CD4-positive, alpha-beta T cell treated with Interleukin-17A for 1 hour (primary cell): ENCODE data around the gene TNS3.

Experiments used
- DNase-seq: peaks from one replicate; pipeline ENCODE4 v3.0.0-alpha.2; 2020

TNS3 gene

DNA sequence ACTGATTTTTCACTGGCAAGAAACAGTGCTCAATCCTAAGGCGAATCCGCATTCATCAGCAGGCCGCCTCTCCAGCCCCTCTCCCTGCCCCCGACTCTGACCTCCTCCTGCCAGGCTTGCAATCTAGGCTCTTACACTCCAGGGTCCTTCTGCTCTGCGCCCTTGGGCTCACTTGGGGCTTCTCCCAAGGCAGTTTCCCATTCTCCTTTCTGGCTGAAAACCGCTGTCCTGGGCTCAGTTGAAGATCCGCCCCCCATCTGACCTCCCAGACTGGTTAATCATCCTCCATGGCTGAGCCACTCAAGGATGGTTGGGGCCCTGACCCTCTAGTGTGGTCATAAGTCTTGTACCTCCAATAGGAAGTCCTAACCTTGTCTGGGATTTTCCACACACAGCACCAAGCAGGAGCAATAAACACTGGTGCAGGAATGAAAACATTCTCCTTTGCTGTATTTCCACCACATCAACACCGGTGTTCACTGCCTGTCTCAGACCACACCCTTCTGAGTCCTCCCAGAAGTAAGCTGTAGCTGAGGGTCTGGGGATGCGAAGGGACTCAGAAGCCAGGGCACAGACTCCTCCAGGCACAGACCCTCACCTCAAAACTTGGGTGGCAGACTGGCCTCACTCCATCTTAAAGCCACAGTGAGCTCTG lies 42.4 kb downstream of the TNS3 start:
- DNase-seq, result no peak

DNA sequence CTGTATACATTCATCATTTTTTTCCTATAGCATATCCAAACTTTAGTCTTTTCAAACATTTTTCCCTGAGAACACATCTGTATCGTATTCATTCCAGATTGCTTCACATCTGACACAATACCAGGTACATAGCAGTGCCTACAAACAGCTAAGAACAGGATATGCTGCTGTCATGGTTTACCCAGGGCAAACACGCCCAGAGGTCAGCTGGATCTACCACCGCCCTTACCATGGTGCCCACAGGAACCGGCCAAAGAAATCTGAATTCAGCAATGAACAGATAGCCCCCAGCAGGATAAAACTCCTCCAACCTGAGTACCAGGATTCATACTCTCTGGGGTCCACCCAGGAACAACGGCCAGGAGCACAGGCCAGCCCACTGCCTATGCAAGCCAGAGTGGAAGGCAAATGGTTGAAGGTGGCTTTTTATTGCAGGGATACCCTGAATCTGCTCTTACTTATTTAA lies 43.0 kb downstream of the TNS3 start:
- no peak for DNase-seq

DNA sequence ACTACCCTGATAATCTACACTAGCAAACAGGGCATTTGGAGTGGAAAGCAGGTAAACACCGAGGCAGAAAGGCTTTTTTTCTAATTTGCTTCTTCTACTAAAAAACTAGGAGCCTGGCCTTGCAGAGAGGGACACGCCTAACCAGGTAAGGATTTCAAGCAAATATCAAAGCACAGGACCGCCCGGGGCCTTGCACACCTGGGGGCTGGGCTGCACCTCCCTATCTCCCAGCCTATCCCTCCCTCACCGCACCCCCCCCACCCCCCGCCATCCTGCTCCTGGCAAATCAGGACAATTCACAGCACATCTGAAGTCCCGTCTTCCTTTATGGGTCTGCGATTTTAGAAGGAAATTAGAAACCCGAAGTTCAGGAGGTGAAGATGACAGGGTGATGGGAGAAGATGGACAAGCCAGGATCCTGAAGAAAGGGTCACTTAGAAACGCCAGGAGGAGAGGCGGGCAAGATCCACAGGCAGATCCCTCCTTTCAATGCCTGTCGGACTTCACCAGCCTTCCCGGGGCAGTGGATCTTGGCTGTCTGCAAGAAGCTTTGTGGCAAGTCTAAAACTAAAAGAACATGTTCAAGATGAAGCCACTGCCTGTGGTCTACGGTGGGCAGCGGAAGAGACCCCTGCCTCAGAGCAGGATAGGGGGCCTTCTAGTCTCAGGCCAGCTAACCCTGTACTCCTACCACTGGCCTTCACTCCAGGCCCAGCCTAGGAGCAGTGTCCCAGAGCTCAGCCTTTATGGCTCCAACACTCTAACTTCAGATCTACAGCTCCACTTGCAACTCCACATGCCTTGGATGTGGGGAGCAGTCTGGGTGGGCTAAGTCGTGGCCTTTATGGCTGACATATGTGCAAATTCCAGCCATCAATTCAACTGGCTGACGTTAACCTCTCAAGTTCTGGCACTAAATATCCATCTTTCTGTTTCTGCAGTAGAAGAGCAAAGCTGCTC lies 43.9 kb downstream of the TNS3 start:
- no peak for DNase-seq

DNA sequence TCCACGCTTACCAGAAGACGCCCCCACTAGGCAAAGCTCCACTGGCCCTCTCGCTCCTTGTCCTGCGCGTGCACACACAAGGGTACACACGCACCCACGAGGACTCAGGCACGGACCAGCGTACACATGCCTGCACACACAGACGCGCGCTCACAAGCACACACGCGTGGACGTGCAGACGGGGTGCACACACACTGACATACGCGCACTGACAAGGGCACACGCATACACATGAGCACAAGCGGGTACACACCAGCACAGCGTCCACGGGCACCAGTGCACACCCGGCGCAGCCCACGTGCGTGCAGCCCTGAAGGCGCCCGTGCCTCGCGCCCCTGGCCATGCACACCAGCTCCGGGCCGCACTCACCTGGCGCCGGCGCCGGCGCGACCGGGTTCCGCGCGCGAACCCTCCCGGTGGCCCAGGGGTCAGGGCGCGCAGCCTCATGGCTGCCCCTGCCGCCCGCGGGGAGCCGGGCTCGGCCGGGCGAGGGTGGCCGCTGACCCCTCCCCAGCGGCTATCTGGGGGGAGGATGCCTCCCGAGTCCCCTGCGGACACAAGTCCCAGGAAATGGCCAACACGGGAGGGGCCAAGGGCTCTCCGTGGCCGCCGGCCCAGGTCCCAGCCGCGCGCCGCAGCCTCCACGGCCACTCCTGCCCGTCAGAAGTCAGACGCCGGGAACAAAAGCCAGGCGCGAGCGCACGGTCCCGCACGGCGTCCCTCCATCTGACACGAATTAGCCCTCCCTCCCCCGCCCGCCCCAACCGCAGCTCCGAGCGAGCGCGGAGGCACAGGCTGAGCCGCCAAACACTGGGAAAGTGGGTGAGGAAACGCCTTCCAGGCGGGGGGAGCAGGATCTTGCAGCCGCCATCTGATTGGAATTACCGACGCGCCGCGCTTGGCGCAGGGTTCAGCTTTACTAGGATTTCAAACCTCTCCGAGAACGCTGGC lies 45.0 kb downstream of the TNS3 start:
- DNase-seq, result no peak

DNA sequence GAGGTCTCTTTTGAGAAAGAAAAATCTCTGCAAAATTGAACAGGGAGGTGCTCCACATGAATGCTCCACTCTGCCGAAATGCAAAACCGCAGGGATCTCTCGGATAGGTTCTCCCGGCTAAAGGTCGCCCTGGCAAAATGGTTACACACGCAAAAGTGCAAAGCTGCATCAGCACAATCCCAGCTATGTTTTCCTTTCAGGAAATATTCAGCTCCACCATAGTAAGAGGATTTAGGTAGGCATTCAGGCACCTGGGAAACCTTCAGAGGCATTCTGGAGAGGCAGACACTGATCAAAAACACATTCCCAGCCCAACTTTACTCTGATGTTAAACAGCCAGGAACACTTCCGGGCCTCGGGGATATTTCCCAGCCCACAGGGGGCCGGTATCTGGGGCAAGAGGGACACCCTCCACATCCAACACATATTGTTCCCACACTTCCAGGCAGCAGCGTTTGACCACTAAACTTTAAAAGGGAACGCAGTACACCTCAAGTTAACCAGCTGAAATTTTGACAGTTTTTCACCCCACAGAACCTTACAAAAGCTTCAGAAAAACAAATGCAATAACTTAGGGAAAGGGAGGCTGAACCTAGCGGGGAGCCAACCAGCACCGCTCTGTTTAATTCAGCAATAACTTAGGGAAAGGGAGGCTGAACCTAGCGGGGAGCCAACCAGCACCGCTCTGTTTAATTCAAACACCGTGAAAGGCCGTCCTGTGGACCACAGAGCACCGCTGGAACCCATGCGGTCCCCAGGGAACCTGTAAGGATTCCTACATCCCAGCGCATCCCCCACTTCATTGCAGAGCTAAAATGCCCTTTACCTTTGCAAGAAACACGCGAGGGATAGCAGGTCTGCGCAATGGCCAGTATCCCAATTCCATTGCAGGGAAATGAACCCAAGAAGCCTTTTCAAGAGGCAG lies 45.9 kb downstream of the TNS3 start:
- DNase-seq, result no peak

DNA sequence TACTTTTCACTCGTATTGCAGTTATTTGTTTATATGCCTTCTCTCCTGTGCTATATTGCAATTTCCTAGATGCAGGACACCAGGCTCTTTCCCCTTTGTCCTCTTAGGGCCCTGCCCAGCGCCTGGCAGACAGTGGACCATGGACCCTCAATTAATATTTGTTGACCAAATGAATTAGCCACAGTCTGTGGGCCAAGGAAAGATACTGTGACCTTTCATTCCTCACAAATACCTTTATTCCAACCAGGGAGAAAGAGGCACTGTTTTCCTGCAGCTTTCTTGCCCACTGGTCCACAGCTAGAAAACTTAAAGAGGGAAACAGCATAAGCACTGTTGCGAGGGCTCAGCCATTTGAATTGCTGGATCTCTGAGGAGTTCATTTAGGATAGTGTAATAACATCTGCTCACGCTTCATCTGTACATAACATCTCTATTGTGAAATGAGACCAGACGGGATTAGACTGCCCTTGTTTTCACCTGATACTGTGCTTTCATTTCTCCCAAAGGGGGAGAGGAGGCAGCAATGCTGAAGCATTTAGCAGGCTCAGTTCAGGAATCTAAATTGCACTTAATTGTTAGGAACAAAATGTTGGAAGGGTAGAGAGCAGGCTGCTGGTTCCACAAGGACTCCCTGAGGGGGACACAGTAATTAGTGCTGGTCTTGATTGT lies 46.7 kb downstream of the TNS3 start:
- no peak for DNase-seq

DNA sequence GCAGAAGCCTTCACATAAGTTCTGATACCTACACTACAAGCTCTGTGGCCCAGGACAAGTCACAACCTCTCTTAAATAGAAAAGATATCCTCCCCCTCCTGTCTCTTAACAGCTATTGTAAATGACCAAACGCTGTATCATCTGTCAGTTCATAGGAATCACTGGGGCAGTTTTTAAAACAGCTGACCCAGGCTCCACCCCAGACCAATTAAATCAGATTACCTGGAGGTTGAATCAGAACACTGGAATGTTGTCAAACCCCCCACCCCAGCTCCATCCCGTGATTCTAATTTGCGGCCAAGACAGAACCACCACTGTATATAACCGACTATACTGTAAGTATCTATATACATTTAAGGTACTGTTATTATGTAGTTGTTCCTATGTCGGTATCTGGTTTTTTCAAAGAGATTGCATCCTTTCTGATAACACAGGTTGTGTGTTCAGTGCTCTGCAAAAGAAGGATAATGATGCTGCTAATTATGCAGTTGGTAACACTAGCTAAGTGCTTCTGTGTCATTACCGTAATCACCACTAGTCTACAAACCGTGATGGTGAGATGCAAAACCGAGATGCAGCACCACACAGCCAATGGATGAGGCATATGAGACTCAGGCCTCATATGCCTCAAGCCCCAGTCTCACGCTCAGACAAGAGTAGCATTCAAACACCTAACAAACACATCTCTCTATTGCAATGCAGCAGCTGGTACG lies 47.4 kb downstream of the TNS3 start:
- DNase-seq, result no peak

DNA sequence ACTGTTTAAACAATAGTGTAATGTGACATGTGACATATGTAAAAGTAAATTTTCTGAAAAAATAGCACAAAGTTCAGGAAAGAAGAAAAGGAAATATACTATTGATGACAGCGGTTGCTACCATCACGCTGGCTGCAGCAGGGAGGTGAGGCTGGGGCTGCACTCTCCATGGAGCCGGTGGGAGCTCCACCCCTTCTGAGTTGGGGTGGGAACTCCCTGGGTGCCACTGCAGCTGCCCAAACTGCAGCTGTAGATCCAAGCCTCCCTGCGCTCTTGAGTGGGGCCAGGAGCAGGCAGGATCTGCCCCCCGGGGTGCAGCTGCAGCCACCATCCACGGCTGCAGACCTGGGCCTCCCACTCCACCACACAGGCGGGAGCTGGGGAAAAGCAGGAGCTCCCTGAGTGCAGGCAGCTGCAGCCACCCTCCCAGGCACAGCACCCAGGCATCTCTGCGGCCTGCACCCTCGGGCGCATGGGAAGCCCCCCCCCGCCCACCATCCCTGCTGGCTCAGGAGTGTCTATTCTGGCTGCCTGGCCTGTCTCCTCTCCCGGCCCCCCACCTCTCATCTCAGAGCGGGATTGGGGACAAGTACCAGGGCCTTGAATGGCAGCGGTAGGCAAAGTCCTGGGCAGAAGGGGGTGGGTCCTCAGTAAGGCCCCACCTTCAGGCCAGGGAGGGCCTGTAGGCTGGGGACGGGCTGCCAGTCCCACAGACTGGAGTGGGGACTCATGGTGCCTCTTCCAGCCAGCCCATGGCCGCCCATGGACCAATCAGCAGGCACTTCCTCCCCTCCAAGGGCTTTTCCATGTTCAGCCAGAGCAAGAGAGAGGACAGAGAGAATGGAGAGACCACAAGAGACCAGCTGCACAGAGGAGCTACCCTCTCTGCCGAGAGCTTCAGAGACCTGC lies 50.1 kb downstream of the TNS3 start:
- DNase-seq, result no peak

DNA sequence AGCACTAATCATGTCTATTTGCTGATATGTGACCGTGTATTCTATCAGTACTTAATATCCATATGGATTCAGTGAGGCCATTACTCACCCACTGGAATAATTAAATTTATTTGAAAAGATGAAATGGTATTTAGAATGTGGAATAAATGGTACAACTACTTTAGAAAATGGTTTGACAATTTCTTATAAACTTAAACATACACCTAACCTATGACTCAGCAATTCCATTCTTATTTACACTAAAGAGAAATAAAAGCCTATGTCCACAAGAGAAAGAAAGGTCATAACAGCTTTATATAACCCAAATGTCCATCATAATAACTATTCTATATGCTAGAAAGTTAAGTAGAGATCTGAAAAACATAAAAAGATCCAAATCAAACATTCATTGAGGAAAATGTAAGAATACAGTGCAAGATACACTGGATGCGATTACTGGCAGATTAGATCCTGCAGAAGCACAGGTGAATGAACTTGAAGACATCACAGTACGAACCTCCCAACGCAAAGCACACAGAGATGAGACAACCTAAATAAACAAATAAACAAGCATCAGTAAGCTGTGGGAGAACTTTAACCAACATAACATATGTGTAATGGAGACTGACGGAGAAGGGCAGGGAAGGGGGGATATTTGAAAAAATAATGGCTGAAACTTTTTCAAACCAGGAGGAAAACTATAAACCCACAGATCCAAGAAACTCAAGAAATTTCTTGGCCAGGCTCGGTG lies 51.9 kb downstream of the TNS3 start:
- no peak for DNase-seq

DNA sequence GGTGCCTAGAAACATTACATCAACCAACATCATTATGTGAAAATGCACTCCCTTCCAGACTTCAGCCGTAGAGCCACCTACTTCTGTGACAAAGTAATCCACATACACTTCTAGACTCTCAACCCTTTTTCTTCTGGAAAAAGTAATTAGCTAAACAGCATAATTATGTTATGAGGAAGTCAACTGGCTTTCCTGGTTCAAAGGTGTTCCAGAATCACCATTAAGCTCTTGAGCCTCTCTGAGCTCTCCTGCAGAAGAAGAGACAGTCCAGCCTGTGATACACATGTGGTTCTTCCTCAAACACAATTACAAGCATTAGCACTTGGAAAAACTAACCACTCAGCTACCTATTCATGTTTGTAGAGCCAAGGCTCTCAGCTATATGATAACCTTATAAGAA lies 52.5 kb downstream of the TNS3 start:
- no peak for DNase-seq

DNA sequence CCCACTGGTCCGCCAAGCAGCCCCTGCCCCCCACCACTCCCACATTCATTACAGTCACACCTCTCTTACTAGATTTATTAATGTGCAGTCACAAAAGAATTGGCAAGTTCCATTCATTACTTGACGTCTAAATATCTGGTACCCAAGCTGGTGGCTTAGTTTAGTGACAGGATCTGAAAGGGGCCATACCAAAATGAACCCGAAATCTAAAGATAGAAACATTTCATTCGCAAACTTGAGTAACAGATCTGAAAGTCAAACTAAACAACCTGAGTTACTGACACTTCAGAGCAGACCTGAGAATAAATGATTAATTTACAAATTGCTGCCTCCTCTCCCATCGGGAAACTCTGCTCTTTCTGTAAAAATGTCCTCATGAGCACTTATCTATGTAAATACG lies 53.4 kb downstream of the TNS3 start:
- no peak for DNase-seq

DNA sequence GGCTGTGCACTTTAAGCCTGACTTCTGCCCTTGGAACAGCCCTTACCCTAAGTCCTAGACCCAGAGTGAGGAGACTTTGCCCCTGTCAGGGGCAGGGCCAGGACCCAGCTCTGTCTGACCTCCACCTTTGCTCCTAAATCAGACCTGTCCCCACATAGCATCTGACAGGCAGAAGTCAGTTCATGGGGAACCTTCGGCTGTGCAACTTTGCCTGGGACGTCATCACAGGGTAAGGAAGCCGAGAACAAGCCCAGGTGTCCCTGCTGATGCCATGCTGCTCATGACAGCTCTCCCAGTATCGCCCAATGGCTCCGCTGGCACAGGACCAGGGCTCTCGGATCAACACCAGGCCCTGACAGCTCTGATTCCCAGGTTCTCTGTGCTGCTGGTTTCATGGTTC lies 55.4 kb downstream of the TNS3 start:
- DNase-seq, result no peak

DNA sequence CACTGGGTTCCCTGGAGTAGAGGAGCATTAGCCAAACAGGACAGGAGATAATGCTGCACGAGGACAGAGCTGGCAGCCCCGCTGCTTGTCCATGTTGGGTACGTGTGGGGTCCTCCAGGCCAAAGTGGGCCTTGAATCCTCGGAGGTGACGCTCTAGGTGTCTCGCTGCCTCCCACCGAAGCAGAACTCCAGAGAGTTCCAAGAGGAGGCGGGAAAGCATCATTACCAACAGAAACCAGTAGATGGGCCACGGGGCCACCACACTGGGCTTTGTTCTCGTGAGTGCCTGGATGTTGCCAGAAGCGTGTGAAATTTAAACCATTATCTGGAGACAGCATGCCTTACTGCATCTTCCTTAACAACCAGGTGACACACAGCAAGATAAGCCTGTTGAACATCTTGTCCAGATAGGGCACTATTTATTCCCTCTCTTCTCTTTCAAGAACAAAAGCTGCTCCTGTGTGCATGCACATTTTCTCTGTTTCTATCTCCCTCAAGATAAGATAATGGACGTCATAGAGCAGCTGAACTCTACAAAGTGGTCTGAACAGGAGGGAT lies 56.8 kb downstream of the TNS3 start:
- no peak for DNase-seq

DNA sequence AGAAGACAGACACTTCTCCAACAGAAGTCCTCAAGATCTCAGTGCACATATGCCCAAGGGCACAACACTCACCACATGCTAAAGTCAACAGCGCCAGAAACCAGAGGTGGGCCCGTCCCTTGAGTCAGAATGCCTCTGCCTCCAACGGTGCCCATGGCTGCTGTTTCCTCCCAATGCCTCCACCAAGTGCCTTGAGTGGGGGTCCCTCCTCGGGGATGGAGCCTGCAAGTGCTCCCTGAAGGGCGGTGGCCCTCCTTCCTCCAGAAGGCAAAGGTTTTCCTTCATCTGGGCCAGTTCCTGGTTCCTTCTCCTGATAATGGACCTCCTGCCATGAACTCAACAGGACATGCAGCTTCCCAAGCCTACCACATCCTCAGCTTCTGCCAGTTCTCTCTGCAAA lies 58.5 kb downstream of the TNS3 start:
- DNase-seq, result no peak

DNA sequence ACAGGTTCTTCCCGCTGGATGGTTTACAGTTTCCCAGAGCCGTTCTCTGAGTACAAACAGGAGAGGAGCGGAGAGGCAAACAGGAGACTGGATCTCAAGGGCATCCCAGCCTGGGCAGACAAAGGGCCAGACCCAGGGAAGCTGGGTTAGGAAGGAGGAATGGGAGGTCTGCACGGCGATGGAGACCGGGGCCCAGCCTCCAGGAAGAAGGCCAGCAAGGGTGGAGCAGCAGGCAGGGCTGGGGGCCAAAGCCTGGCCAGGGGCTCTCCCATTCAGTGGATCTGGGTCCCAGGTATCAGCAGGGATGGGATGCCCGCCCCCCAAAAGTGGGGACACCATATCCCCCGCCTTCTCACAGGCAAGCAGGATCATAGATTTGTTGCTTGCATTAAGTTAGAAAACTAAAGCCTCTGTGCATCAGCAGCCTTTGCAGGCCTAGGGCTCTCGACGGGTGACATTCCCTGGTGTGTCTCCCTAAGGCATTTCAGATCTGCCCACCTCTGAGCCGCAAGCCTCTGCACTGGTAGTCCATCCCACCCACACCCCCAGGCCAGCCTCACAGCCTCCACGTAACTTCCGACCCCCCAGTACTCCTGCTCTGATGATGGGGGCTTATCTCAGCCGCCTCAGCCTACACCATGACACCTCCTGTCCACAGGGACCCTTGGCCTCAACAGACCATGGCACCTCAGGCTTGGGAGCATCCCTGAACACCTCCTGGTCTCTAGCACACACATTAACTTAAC lies 59.9 kb downstream of the TNS3 start:
- DNase-seq, result no peak

DNA sequence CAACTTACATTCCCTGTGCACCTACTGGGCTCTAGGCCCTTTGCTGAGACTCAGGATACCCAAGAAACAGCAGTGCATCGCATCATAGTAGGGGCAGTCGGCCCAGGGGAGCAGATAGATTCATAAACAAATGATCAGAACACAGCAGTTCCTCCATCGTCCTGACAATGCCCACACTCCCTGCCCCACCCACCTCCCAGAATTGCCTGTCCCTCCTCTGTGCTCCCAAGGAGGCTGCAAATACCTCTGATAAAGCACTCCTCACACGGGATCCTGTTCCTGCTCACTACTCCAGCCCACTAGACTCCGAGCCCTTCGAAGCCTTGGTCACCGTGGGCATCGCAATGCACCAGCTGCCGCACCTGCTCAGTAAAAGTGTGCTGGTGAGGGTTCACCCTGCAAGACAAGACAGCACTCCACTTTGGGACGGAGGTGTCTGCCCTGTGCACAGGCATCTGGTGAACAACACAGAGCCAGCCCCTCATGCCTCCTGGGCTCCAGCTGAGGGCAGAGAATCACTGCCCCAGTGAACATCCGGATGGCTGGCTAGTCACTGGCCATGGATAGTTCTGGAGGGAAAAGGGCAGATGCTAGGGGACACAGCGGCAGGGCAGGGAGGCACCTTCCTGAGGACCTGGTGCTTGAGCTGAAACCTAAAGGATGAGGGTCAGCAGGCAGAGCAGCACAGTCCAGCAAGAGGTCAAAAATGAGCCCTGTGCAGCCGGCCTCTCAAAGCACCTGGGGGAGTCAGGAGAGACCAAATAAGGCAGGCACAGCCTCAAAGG lies 60.7 kb downstream of the TNS3 start:
- no peak for DNase-seq

DNA sequence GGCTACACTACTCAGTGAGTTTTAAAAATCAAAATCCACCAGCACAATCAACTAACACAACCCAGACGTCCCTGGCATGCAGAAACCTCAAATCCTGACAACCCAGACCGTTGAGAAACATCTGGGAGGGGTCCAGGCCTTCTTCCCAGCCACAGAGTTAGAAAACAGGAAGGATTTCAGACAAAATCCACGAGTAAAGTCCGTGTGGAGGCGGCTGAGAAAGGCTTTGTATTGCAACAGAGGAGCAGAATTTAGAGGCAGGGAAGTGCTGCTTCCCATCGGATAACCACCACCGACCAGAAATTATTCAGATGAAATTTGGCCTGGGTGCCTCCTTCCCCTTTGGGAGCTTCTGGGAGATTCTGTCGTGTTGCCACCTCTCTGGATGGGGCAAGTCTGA lies 61.5 kb downstream of the TNS3 start:
- DNase-seq, result no peak
